CMK (cell line): ENCODE measurements around the gene KCNG1.
A peak's percentile ranks its signal among the peaks of the same experiment; 100 is the strongest.

Source experiments
- DNase-seq: peaks from one replicate; pipeline ENCODE4 v3.0.0-alpha.2; 2010; ENCODE audit warnings: low read depth

The KCNG1 gene

GRCh38 chr20:51011479-51011878, 11.4 kb downstream of the KCNG1 start:
- DNase-seq = no peak

- no peak for DNase-seq
Measured at GRCh38 chr20:51010932-51011331, 12.0 kb downstream of the KCNG1 start.

DNA sequence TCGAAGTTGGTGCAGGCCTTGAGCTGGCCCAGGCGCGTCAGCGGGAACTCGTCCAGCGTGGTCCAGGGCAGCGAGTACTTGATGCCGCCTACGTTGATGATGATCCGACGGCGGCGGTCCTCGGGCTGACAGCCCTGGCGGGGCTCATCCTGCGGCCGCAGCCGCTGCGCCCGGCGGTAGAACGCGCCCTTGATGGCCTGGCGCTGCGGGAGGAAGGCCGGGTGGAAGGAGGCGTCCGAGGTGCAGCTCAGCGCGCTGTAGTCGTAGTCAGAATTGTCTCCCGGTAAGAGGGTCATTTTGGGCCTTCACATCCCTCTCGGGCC, 12.9 kb downstream of the KCNG1 start:
- no peak for DNase-seq

DNA sequence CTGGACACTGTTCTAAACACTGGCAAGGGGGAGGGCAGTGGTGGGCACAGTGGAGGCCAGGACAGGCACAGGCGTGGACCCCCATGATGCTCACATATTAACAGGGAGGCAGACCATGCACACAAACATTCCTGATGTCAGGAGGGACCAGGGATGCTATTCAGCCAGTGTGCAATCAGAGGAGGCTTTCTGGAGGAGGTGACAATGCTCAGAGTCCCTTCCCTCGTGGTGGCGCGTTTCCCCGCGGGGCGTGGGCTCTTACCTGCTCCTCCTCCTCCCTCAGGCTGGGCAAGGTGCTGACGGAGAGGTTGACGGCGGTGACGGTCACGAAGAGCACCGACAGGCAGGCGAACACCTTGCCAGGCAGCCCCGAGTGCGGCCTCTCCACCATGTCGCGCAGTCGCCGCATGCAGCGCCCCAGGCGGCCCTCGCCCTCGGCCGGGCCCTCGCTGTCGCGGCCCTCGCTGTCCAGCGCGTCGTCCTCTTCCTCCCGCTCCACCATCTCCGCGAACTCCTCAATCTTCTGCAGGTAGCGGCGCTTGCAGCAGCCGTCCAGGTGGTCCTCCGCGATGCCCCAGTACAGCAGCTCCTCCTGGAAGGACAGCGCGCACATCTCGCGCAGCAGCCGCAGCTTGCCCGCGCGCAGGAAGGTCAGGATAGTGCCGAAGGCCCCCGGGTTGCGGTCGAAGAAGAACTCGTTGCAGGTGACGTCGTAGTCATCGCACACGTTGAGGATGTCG, 13.4 kb downstream of the KCNG1 start:
- DNase-seq = no peak

DNA sequence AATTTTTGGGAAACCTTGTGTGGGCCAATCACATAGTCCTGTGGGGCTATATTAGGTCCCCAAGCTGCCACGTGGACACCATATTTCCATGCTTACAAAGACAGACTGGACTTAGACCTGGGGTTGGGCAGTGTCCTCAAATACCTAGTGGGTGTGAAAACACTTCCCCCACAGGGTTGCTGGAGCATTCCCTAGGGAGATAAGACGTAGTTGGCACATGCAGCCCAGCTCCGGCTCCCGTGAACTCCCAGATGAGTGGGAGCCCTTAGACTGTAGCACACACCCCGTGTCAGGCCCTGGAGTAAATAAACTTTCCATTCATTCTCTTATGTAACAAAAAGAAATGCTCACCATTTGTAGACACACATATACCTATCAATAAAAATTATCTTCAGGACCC, 14.2 kb downstream of the KCNG1 start:
- no peak for DNase-seq

DNA sequence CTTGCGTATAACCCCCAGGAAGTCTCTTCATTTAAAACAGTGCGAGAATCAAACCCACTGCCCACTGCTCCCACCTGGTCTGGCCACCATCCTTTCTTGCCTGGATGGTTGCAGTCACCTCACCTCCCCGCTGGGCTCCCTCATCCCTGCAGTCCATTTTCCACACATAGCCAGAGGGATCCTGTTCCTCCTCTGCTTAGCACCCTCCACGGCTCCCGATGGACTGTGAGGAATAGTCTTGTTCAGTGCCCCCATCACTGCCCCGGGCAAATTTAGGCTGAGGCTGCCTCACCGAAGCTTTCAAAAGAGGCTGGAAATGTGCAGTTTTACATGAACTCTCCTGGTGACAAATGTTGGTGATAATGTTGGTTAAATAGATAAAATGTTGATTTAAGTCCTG, 17.7 kb downstream of the KCNG1 start:
- DNase-seq = no peak

DNA sequence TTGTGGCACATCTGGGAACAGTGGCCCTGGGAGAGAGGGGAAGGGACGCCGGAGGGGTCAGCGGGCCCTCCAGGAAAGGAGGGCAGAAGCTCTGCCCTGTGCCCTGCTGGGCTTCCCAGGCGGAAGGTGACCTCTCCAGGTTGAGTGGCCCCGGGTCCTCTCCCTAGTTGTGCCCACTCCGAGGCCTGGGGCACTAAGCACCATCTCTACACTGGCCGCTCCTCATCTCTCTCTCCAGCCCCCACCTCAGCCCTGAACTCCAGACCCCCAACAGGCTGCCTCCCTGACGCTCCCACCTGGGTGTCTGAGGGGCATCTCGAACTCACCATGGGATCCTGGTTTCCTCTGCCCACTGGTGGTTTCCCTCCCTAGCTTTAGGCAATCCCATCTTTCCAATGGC, 18.1 kb downstream of the KCNG1 start:
- DNase-seq = no peak

DNA sequence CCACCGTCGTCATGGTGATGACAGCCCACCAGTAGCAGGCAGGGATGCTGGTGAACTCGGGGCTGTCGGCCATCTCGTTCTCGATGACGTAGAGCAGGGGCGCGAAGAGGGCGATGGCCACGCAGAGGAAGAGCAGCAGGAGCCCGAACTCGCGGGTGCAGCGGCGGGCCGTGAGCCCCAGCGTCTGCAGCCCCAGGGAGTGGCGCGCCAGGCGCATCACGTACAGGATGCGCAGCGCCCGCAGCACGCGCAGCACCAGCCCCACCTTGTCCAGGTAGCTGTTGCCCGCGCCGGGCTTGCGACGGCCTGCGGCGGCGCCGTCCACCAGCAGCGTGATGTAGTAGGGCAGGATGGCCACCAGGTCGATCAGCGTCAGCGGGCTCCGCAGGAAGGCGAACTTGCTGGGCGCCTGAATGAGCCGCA, 18.6 kb downstream of the KCNG1 start:
- DNase-seq = no peak

DNA sequence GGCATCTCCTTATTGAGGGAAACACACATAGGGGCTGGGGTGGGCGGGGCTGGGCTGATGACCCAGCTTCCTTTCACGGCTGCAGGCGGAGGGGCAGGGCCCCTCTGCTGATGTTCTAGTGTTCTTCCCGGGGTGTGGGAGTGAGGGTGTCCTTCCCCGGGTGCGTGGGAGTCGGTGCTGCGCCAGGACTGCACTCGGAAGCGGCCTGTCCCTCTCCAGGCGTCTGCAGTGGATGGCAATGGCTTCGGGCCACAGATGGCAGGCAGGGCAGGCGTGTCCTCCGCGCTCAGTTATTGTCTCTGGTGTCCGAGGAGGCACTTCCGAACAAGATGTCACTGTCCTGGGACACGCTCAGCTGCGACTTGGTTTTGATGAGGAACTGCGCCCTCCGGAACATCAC, 19.2 kb downstream of the KCNG1 start:
- no peak for DNase-seq

- no peak for DNase-seq
Measured at GRCh38 chr20:51002633-51003032, 20.3 kb downstream of the KCNG1 start.

DNA sequence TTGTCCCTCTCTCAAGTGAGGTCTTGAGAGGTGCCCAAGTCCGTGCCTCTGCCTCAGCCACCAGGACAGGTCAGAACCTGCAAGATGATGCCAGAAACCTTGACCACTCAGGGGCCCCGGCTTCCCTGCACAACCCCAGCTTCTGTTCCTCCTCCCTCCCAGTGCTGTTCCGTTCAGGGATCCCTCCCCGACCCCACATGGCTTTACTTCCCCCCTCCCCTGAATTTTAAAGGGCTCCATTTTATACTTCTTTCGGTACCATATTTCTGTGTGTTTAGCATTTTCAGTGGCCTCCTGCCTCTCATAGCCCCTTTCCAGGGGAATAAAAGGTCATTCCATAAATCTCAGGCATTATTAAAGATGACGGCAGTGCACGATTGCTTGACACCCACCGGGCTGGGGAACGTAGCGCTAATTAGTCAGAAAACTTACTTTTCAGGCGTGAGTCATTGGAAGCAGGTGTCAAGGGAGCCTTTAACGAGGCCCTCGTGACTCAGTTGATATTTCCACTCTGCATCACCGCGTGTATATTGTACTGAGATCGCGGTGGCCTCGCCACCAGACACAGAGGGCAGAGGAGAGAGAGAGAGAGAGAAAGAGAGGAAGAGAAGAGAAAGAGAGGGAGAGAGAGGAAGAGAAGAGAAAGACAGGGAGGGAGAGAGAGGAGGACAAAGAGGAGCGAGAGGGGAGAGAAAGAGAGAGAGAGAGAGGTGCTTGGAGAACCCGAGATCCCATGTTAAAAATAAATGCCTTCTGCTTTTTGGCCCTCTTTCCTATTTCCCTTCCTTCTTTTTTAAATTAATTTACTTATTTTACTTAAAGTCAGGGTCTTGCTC, 21.3 kb downstream of the KCNG1 start:
- no peak for DNase-seq

GRCh38 chr20:50999355-50999754, 23.6 kb downstream of the KCNG1 start:
- no peak for DNase-seq

DNA sequence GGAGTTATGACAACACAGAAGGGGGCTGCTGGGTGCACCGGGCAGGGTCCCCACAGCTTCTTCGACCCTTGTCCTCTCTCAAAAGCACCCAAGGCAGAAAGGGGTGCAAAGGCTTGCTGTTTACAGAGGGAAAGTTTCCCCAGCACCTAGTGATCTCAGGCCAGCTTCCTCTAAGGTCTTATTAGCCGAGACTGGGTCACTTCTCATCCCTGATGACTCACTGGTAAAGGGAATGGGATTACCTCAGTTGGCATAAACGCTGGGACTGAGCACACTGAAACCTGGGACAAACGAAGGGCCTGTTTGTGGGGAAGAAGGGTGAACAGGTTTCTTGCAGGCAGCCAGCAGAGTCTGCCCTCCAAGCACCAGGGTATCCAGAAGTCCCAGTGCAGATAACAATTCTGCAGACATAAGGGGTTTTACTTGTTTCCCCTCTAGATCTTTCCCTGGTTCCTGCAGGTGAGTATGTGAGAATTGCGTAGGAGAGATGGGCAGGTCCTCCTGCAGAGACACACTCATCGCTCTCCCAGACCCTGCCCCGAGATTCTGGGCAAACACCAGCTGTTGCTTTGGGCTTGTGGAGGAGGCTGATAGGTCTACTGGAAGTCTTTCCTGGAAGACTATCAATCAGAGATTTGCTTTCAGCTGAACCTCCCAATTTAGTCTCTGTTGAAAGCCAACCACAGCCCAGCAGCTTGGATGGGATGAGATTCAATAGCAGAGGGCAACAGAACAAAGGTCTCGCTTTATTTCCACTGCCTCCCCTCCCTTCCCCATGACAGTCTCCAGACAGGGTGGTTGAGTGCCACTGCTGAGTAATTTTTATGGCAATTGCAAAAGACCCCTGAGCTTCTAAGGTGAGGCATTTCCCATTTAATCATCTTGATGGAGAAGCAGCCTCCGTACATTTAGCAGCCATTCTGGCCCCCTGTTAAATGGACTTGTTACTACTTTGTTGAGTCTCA, 25.7 kb downstream of the KCNG1 start:
- no peak for DNase-seq

DNA sequence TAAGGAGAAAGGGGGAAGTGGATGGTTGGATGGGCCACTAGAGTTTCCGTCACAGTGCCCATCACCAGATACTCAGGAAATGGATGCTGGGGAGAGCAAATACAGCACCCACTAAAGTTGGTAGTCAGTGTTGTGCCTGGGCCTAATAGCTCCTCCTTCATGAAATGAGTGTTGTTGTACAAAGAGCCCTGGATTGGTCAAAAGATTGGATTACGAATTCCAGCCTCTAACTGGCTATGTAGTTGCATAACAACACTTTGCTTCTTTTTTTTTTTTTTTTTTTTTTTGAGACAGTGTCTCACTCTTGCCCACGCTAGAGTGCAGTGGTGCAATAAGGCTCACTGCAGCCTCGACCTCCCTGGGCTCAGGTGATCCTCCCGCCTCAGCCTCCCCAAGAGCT, 27.4 kb downstream of the KCNG1 start:
- no peak for DNase-seq

- DNase-seq = no peak
Measured at GRCh38 chr20:50993876-50994275, 29.0 kb downstream of the KCNG1 start.

- DNase-seq = peak; percentile 52
Measured at GRCh38 chr20:50992733-50993457, 30.0 kb downstream of the KCNG1 start.

GRCh38 chr20:50992336-50992732, 30.6 kb downstream of the KCNG1 start:
- DNase-seq = no peak

- DNase-seq = no peak
Measured at GRCh38 chr20:50991076-50991475, 31.8 kb downstream of the KCNG1 start.

DNA sequence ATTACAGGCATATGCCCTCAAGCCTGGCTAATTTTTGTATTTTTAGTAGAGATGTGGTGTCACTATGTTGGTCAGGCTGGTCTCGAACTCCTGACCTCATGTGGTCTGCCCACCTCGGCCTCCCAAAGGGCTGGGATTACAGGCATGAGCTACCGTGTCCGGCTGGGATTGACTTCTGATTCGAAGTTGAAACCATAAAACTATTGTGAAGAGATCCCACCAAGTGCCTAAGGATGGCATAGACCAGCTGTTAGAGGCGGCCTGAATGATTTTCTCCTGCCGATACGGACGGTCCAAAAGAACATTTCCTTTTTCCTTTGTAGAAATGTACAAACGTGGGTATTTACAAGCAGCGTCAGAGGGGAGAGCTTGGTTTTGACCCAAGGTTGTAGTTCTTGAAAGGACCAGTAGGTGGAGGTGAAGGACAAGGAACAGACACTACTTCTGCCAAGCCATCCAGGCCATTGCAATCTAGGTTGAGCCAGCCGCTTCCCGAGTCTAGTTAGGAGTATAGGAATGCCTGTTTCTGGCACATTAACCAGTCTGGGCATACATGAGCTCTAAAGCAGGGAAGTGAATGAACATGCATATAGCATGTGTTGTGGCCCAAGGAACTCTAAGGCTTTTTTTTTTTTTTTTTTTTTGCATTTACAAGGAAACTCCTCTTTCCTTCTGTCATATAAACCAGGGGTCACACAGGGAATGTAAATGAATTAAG, 35.3 kb downstream of the KCNG1 start:
- peak; percentile 56 for DNase-seq

- DNase-seq = no peak
Measured at GRCh38 chr20:50983321-50983720, 39.6 kb downstream of the KCNG1 start.

DNA sequence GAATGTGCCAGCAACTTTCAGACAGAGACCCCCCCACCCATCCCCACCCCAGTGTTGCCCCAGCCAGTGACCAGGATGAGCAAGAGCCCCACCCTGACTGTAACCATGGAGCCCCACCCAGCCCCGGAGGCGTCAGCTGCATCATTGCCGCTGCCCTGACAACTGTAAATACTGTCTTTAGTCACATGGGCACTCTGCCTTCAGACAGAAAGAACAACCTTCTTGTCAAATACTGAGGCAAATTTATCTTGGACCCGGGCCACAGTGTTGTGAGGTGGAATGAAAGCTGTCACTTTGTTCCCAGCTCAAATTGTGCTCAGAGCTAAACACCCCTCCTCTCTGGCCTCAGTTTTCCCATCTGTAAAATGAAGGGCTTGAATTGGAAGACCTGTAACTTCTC, 40.5 kb downstream of the KCNG1 start:
- no peak for DNase-seq
